RWPE2 (cell line): ENCODE data around the gene GRIN2D.

Source experiments
- ATAC-seq: fragments of 200-7000 bp; cut with Tn5 transposase; 3 replicates; pipeline ENCODE4 v1.9.1; 2021; ENCODE audit warnings: low read depth
- DNase-seq: peaks from one replicate; pipeline ENCODE4 v3.0.0-alpha.2; 2020; ENCODE audit warnings: low spot score
- H3K27ac ChIP-seq: fragments of 450-650 bp; 2 replicates; pipeline ENCODE4 v1.5.1; 2017; ENCODE audit warnings: mild to moderate bottlenecking; ENCODE audit not compliant: poor library complexity, severe bottlenecking
- H3K27me3 ChIP-seq: fragments of 250-450 bp; sonication (Bioruptor Pico); 2 replicates; pipeline ENCODE4 v1.5.1; 2021; ENCODE audit warnings: mild to moderate bottlenecking, moderate library complexity; ENCODE audit not compliant: insufficient read depth, poor library complexity, severe bottlenecking
- H3K36me3 ChIP-seq: fragments of 250-450 bp; sonication (Bioruptor Pico); 2 replicates; pipeline ENCODE4 v1.5.1; 2020; ENCODE audit warnings: low read depth, mild to moderate bottlenecking, moderate library complexity
- H3K4me1 ChIP-seq: fragments of 250-450 bp; sonication (Bioruptor Pico); 2 replicates; pipeline ENCODE4 v1.5.1; 2021; ENCODE audit warnings: mild to moderate bottlenecking, moderate library complexity; ENCODE audit not compliant: insufficient read depth, poor library complexity, severe bottlenecking
- H3K4me3 ChIP-seq: fragments of 250-450 bp; sonication (Bioruptor Pico); 2 replicates; pipeline ENCODE4 v1.5.1; 2021; ENCODE audit warnings: mild to moderate bottlenecking, moderate library complexity; ENCODE audit not compliant: severe bottlenecking
- H3K9me3 ChIP-seq: fragments of 250-450 bp; sonication (Bioruptor Pico); 2 replicates; pipeline ENCODE4 v1.5.1; 2021; ENCODE audit warnings: mild to moderate bottlenecking, moderate library complexity; ENCODE audit not compliant: severe bottlenecking
- TF ChIP-seq, protein P1 (sequence below): fragments of 450-650 bp; IDR thresholded peaks from one replicate; pipeline ENCODE4 v1.5.1; 2017; ENCODE audit warnings: mild to moderate bottlenecking, moderate library complexity; ENCODE audit not compliant: poor library complexity, severe bottlenecking

The GRIN2D gene

DNA sequence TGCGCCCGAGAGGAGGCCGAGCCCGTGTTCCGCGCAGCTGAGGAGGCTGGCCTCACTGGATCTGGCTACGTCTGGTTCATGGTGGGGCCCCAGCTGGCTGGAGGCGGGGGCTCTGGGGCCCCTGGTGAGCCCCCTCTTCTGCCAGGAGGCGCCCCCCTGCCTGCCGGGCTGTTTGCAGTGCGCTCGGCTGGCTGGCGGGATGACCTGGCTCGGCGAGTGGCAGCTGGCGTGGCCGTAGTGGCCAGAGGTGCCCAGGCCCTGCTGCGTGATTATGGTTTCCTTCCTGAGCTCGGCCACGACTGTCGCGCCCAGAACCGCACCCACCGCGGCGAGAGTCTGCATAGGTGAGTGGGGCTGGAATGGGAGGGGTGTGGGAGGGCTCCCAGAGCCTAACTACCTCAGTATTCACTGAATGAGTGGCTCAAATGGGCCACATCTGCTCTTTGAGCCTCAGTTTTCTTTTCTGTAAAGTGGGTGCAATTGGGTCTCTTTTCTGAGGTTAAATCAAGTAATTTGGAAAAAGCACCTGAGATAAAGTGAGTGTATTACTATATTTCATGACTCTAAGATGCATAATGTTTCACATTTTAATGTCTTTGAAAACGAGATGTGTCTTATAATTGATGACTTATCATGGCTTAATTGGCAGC lies 11.7 kb downstream of the GRIN2D start:
- H3K27me3 ChIP-seq: no peaks in the 10 kb centered on the region
- no peak for ATAC-seq
- no peak for DNase-seq
- H3K4me3 ChIP-seq: no peak overlapping the region
- H3K27ac ChIP-seq: no peak overlapping the region
- TF ChIP-seq, protein P1, sequence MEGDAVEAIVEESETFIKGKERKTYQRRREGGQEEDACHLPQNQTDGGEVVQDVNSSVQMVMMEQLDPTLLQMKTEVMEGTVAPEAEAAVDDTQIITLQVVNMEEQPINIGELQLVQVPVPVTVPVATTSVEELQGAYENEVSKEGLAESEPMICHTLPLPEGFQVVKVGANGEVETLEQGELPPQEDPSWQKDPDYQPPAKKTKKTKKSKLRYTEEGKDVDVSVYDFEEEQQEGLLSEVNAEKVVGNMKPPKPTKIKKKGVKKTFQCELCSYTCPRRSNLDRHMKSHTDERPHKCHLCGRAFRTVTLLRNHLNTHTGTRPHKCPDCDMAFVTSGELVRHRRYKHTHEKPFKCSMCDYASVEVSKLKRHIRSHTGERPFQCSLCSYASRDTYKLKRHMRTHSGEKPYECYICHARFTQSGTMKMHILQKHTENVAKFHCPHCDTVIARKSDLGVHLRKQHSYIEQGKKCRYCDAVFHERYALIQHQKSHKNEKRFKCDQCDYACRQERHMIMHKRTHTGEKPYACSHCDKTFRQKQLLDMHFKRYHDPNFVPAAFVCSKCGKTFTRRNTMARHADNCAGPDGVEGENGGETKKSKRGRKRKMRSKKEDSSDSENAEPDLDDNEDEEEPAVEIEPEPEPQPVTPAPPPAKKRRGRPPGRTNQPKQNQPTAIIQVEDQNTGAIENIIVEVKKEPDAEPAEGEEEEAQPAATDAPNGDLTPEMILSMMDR: no peak
- no peaks in the 10 kb centered on the region for H3K9me3 ChIP-seq
- H3K36me3 ChIP-seq: no peaks in the 10 kb centered on the region
- no peaks in the 10 kb centered on the region for H3K4me1 ChIP-seq

DNA sequence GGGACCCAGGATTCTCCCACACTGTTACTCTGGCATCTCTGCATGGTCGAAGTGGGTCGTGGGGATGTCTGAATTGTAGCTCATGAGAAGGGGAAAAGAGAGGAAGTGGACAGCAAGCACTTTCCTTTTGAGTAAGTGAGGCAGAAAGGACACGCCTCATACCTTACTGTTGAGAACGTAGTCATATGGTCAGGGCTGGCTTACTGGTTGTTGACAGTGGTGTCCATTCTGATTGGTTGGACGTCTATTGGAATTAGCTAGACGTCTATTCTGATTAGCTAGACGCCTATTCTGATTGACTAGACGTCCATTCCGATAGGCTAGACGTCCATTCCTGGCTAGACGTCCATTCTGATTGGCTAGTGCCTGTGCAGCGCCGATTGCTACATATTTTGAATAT lies 12.4 kb downstream of the GRIN2D start:
- ATAC-seq: peak; percentile 53; the same call in 2 of the 3 replicates
- Histone ChIP-seq H3K4me3 (no peak overlapping the region), H3K27ac (no peak overlapping the region), H3K36me3 (no peaks in the 10 kb centered on the region), H3K9me3 (no peaks in the 10 kb centered on the region), H3K4me1 (no peaks in the 10 kb centered on the region), H3K27me3 (no peaks in the 10 kb centered on the region)
- DNase-seq: no peak
- TF ChIP-seq, protein P1: no peak

DNA sequence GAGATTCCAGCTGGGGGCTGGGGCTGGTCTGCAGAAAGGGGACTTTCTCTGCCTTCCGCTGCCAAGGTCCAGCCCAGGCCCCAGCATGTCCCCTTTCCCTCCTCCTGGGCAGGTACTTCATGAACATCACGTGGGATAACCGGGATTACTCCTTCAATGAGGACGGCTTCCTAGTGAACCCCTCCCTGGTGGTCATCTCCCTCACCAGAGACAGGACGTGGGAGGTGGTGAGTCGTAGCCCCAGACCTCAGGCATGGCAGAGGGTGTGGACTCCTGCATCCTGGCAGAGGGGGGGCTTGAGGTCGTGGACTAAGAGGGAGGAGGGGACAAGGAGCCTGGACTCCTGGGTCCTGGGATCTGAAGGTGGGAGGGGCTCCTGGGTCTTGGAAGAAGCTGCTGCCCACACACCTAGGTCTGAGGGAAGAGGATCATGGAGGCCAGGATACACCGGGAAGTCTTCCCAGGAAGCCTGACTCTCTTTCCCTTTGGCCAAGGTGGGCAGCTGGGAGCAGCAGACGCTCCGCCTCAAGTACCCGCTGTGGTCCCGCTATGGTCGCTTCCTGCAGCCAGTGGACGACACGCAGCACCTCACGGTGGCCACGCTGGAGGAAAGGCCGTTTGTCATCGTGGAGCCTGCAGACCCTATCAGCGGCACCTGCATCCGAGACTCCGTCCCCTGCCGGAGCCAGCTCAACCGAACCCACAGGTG lies 20.6 kb downstream of the GRIN2D start:
- peak; percentile 67 for DNase-seq
- H3K27me3 ChIP-seq: no peaks in the 10 kb centered on the region
- peak overlapping the region; percentile 22 for H3K4me3 ChIP-seq
- no peaks in the 10 kb centered on the region for H3K36me3 ChIP-seq
- TF ChIP-seq, protein P1: no peak
- H3K9me3 ChIP-seq: no peaks in the 10 kb centered on the region
- ATAC-seq: peak; percentile 53
- H3K4me1 ChIP-seq: no peaks in the 10 kb centered on the region
- H3K27ac ChIP-seq: peak overlapping the region; percentile 20

DNA sequence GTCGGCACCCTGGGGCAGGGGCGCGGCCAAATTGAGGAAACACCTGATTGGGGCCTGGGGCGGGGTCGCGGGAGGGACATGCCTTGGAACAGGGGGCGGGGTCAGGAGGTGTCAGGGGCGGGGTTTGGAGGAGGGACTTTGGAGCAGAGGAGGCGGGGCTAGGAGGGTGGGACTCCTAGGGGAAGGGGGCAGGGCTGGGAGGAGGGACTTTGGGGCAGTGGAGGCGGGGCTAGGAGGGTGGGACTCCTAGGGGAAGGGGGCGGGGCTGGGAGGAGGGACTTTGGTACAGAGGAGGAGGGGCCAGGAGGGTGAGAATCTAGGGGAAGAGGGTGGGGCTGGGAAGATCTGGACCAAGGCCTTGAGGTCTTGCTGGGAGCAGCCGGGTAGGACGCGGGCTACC lies 21.9 kb downstream of the GRIN2D start:
- Histone ChIP-seq H3K4me3 (peak overlapping the region; percentile 22), H3K9me3 (no peaks in the 10 kb centered on the region), H3K27ac (peak overlapping the region; percentile 20), H3K27me3 (no peaks in the 10 kb centered on the region), H3K4me1 (no peaks in the 10 kb centered on the region), H3K36me3 (no peaks in the 10 kb centered on the region)
- peak; percentile 60 for ATAC-seq
- peak; percentile 91 for DNase-seq
- TF ChIP-seq, protein P1: no peak

DNA sequence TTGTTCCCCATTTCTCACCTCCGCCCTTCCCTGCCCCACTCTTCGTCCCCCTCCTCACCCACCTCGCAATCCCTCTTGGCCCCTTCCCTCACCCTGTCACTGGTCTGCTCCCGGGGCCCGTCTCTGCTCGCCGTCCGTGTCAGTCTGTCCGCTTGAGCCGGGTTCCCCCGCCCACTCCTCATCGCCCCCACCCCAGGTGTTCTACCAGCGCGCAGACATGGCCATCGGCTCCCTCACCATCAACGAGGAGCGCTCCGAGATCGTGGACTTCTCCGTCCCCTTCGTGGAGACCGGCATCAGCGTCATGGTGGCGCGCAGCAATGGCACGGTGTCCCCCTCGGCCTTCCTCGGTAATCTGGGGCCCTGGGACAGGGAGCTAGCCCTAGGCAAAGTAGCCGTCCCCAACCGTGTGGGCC lies 22.3 kb downstream of the GRIN2D start:
- no peaks in the 10 kb centered on the region for H3K27me3 ChIP-seq
- H3K36me3 ChIP-seq: no peaks in the 10 kb centered on the region
- no peaks in the 10 kb centered on the region for H3K4me1 ChIP-seq
- TF ChIP-seq, protein P1: no peak
- no peak overlapping the region for H3K27ac ChIP-seq
- no peak for ATAC-seq
- DNase-seq: no peak
- H3K4me3 ChIP-seq: no peak overlapping the region
- H3K9me3 ChIP-seq: no peaks in the 10 kb centered on the region
